Chondrocyte (in vitro differentiated cells): ENCODE measurements around the gene PPP2R5D. TPM values are rescaled to one million over a fixed set of nuclear protein-coding genes. Genes with fewer than 3 reads are reported as not detected.

ENCODE experiments used
- DNase-seq: peaks from one replicate; pipeline ENCODE4 v3.0.0; 2021; ENCODE audit warnings: mixed read lengths, low spot score
- H3K27ac Mint-ChIP-seq: one replicate; pipeline ENCODE4 v1.8.0; 2021; ENCODE audit warnings: mild to moderate bottlenecking, moderate library complexity, mixed read lengths; ENCODE audit not compliant: unreplicated experiment
- H3K27me3 Mint-ChIP-seq: 2 replicates; pipeline ENCODE4 v1.8.0; 2021; ENCODE audit warnings: low read depth, mixed read lengths
- H3K36me3 Mint-ChIP-seq: 2 replicates; pipeline ENCODE4 v1.8.0; 2021; ENCODE audit warnings: low read depth, mixed read lengths
- H3K4me1 Mint-ChIP-seq: 2 replicates; pipeline ENCODE4 v1.8.0; 2021; ENCODE audit warnings: low read depth, mild to moderate bottlenecking, mixed read lengths
- H3K4me3 Mint-ChIP-seq: one replicate; pipeline ENCODE4 v1.8.0; 2021; ENCODE audit warnings: mild to moderate bottlenecking, moderate library complexity, mixed read lengths; ENCODE audit not compliant: unreplicated experiment
- H3K9me3 Mint-ChIP-seq: 2 replicates; pipeline ENCODE4 v1.8.0; 2021; ENCODE audit warnings: low read depth, mixed read lengths
- CTCF ChIP-seq: fragments of 200-600 bp; sonication (generic); IDR thresholded peaks from 2 replicates; pipeline ENCODE4 v1.5.0; 2021; ENCODE audit warnings: antibody characterized with exemption, mild to moderate bottlenecking, moderate library complexity
- total RNA-seq: library from RNA; stranded (reverse); gene quantifications from 3 replicates; pipeline ENCODE4 v1.2.1, GENCODE V29; 2021

PPP2R5D gene
- total RNA-seq, 1 donor from 2014 or later: 39.3 TPM

GRCh38 chr6:43001843-43002242 is 17.5 kb downstream of the PPP2R5D start:
- Mint-ChIP-seq H3K9me3 (no peaks in the 10 kb centered on the region), H3K27me3 (no peaks in the 10 kb centered on the region), H3K27ac (no peak overlapping the region), H3K4me3 (no peak overlapping the region), H3K4me1 (no peaks in the 10 kb centered on the region), H3K36me3 (peaks cover 1% of the 10 kb centered on the region)
- no peak for DNase-seq
- TF ChIP-seq CTCF: no peak

- Mint-ChIP-seq H3K4me1 (no peaks in the 10 kb centered on the region), H3K4me3 (no peak overlapping the region), H3K27ac (no peak overlapping the region), H3K36me3 (peaks cover 5% of the 10 kb centered on the region), H3K27me3 (no peaks in the 10 kb centered on the region), H3K9me3 (no peaks in the 10 kb centered on the region)
- DNase-seq: no peak
- no peak for TF ChIP-seq CTCF
Observed at GRCh38 chr6:43005844-43006243, 21.5 kb downstream of the PPP2R5D start.

DNA sequence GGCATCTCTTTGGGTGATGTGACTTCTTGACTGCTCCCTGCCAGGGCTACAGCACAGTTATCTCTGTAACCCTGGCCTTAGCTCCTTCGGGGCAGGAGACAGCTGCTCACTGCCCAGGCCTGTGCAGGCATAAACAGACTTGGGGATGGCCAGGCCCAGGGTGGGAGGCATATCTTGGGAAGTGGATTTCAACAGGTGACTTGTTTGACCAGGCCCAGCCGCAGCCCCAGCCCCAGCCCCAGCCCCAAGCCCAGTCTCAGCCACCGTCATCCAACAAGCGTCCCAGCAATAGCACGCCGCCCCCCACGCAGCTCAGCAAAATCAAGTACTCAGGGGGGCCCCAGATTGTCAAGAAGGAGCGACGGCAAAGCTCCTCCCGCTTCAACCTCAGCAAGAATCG is 21.9 kb downstream of the PPP2R5D start:
- no peak overlapping the region for H3K27ac Mint-ChIP-seq
- no peaks in the 10 kb centered on the region for H3K27me3 Mint-ChIP-seq
- DNase-seq: no peak
- no peaks in the 10 kb centered on the region for H3K9me3 Mint-ChIP-seq
- peaks cover 5% of the 10 kb centered on the region for H3K36me3 Mint-ChIP-seq
- H3K4me1 Mint-ChIP-seq: no peaks in the 10 kb centered on the region
- no peak for TF ChIP-seq CTCF
- no peak overlapping the region for H3K4me3 Mint-ChIP-seq

- peaks cover 8% of the 10 kb centered on the region for H3K36me3 Mint-ChIP-seq
- no peak for DNase-seq
- TF ChIP-seq CTCF: no peak
- H3K9me3 Mint-ChIP-seq: no peaks in the 10 kb centered on the region
- no peaks in the 10 kb centered on the region for H3K27me3 Mint-ChIP-seq
- H3K4me1 Mint-ChIP-seq: peaks cover 3% of the 10 kb centered on the region
- no peak overlapping the region for H3K27ac Mint-ChIP-seq
- no peak overlapping the region for H3K4me3 Mint-ChIP-seq
Observed at GRCh38 chr6:43007126-43007525, 22.8 kb downstream of the PPP2R5D start.

- Mint-ChIP-seq H3K27me3 (no peaks in the 10 kb centered on the region), H3K27ac (no peak overlapping the region), H3K36me3 (peaks cover 8% of the 10 kb centered on the region), H3K4me1 (peaks cover 17% of the 10 kb centered on the region), H3K4me3 (no peak overlapping the region), H3K9me3 (no peaks in the 10 kb centered on the region)
- TF ChIP-seq CTCF: peak; percentile 76
- no peak for DNase-seq
Observed at GRCh38 chr6:43009124-43009523, 24.8 kb downstream of the PPP2R5D start.
